AG04450 (cell line): ENCODE measurements around the gene ITGAX. TPM values are rescaled to one million over a fixed set of nuclear protein-coding genes. Genes with fewer than 3 reads are reported as not detected.

ENCODE experiments used
- CTCF ChIA-PET: fragments of 300-600, 350-600 bp; formaldehyde crosslinking; extraction: SDS; loops from one replicate; lab custom pipeline; 2022; ENCODE audit warnings: antibody characterized with exemption, inconsistent platforms; lab: Charles Lee
- POLR2A ChIA-PET: fragments of 350-600 bp; formaldehyde crosslinking; extraction: SDS; loops from one replicate; lab custom pipeline; 2021; ENCODE audit warnings: antibody characterized with exemption, inconsistent platforms; lab: Yijun Ruan, JAX
- DNase-seq: peaks from one replicate; pipeline ENCODE4 v3.0.0-alpha.2; 2011; ENCODE audit warnings: low read depth, low spot score
- H3K27ac ChIP-seq: one replicate; pipeline ENCODE4 v1.5.1; 2012; ENCODE audit warnings: low read depth, low read length, control low read depth
- H3K27me3 ChIP-seq: one replicate; pipeline ENCODE4 v1.6.0; 2012; ENCODE audit warnings: low read length; ENCODE audit not compliant: control insufficient read depth, insufficient read depth
- H3K4me3 ChIP-seq: 2 replicates; pipeline ENCODE4 v1.5.1; 2011; ENCODE audit warnings: mild to moderate bottlenecking, low read depth, low read length, control low read depth
- H3K9me3 ChIP-seq: 2 replicates; pipeline ENCODE4 v1.5.1; 2012; ENCODE audit warnings: low read length; ENCODE audit not compliant: control insufficient read depth, insufficient read depth
- polyA plus RNA-seq: library from polyadenylated mRNA; depleted of rRNA; stranded (reverse); fragments of >200 nt; gene quantifications from 2 replicates; pipeline ENCODE4 v1.2.3, GENCODE V29; 2011
- TF ChIP-seq, protein P1 (sequence below): IDR thresholded peaks from 2 replicates; pipeline ENCODE4 v1.5.1; 2011; ENCODE audit warnings: low read depth, low read length, control low read depth, inconsistent platforms

Gene ITGAX
- polyA plus RNA-seq, 1 experiment = 0.15 TPM

DNA sequence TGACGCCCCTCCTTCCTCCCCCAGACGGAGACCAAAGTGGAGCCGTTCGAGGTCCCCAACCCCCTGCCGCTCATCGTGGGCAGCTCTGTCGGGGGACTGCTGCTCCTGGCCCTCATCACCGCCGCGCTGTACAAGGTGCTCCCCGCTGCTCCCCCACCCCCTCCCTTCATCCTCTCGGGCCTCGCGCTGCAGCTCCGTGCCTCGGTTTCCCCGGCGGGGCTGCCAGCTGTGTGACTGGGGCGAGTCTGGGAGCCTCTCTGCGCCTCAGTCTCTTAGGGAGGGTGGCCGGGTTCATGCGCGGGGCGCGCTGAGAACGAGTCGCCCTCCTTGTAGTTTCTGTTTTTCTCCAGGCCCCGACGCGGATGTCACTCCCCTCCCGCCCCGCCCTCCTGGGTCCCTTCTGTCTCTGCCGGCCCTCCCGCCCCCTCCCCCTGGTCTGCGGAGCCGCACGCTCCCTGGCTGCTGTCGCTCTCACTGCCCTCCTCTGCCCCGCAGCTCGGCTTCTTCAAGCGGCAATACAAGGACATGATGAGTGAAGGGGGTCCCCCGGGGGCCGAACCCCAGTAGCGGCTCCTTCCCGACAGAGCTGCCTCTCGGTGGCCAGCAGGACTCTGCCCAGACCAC lies 23.7 kb upstream of the ITGAX start:
- no peak overlapping the region for H3K4me3 ChIP-seq
- ChIA-PET POLR2A (no interaction called here), CTCF (no interaction called here)
- TF ChIP-seq, protein P1, sequence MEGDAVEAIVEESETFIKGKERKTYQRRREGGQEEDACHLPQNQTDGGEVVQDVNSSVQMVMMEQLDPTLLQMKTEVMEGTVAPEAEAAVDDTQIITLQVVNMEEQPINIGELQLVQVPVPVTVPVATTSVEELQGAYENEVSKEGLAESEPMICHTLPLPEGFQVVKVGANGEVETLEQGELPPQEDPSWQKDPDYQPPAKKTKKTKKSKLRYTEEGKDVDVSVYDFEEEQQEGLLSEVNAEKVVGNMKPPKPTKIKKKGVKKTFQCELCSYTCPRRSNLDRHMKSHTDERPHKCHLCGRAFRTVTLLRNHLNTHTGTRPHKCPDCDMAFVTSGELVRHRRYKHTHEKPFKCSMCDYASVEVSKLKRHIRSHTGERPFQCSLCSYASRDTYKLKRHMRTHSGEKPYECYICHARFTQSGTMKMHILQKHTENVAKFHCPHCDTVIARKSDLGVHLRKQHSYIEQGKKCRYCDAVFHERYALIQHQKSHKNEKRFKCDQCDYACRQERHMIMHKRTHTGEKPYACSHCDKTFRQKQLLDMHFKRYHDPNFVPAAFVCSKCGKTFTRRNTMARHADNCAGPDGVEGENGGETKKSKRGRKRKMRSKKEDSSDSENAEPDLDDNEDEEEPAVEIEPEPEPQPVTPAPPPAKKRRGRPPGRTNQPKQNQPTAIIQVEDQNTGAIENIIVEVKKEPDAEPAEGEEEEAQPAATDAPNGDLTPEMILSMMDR = no peak
- no peak overlapping the region for H3K27ac ChIP-seq
- DNase-seq = no peak
- peaks cover 10% of the 10 kb centered on the region; the same call in 1 of the 2 replicates for H3K9me3 ChIP-seq
- peaks cover 23% of the 10 kb centered on the region for H3K27me3 ChIP-seq

DNA sequence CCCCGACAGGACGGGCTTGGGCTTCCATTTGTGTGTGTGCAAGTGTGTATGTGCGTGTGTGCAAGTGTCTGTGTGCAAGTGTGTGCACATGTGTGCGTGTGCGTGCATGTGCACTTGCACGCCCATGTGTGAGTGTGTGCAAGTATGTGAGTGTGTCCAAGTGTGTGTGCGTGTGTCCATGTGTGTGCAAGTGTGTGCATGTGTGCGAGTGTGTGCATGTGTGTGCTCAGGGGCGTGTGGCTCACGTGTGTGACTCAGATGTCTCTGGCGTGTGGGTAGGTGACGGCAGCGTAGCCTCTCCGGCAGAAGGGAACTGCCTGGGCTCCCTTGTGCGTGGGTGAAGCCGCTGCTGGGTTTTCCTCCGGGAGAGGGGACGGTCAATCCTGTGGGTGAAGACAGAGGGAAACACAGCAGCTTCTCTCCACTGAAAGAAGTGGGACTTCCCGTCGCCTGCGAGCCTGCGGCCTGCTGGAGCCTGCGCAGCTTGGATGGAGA lies 23.1 kb upstream of the ITGAX start:
- POLR2A ChIA-PET = no interaction called here
- TF ChIP-seq, protein P1 = no peak
- Histone ChIP-seq H3K9me3 (peaks cover 10% of the 10 kb centered on the region; the same call in 1 of the 2 replicates), H3K27me3 (peaks cover 23% of the 10 kb centered on the region), H3K4me3 (no peak overlapping the region), H3K27ac (no peak overlapping the region)
- DNase-seq = no peak
- CTCF ChIA-PET = no interaction called here

DNA sequence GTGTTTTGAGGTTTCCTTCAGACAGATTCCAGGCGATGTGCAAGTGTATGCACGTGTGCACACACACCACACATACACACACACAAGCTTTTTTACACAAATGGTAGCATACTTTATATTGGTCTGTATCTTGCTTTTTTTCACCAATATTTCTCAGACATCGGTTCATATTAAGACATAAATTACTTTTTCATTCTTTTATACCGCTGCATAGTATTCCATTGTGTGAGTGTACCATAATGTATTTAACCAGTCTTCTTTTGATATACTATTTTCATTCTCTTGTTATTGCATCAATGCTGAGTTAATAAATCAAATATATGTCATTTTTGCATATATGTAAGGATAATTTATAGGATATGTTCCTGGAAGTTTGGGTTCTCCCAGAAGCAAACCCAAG lies 22.4 kb upstream of the ITGAX start:
- TF ChIP-seq, protein P1 = no peak
- DNase-seq = no peak
- H3K4me3 ChIP-seq = no peak overlapping the region
- peaks cover 10% of the 10 kb centered on the region; the same call in 1 of the 2 replicates for H3K9me3 ChIP-seq
- ChIA-PET CTCF (no interaction called here), POLR2A (no interaction called here)
- peaks cover 23% of the 10 kb centered on the region for H3K27me3 ChIP-seq
- no peak overlapping the region for H3K27ac ChIP-seq

DNA sequence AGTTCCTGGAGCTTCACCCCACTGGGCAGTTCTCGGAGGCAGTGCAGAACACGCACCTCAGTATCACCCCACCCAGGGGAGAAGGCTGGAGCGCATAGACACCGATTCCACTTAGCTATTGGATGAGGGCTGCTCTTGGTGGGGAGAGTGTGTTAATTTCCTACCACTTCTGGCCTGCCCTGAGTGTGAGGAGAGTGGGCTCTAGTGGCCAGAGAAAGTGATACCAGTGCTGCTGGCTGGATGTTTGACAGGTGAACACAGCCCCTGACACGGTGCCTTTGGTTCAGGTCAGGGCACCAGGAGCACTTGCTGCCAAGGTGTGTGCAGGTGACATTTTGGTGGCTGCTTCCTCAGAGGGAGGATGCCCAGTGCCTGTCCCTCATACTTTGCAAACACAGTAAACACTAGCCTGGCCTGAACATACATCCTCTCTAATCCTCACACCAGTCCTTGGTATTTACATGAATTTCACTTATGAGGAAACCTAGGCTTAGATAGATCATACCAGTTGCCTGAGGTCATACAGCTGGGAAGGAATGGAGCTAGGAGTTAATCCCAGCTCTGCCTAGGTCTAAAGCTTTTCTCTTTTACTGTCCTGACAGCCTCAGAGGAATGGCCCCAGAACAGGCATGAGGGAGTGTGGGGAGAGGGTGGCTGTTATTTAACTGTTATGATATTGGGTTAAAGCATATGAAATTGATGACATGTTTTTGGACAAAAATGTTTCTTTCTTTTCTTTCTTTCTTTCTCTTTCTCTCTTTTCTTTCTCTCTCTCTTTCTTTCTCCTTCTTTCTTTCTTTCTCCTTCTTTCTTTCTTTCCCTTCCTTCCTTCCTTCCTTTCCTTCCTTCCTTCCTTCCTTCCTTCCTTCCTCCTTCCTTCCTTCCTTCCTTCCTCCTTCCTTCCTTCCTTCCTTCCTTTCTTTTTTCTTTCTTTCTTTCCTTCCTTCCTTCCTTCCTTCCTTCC lies 21.0 kb upstream of the ITGAX start:
- peaks cover 10% of the 10 kb centered on the region; the same call in 1 of the 2 replicates for H3K9me3 ChIP-seq
- no peak overlapping the region for H3K4me3 ChIP-seq
- no peak for DNase-seq
- H3K27ac ChIP-seq = no peak overlapping the region
- CTCF ChIA-PET = interaction anchor here (1.0 kb wide), 1 partner anchor 49 kb away, joined by 3 read pairs; no protein-coding TSS in a partner anchor
- TF ChIP-seq, protein P1 = peak; percentile 18; the same call in 1 of the 2 replicates
- POLR2A ChIA-PET = no interaction called here
- peaks cover 23% of the 10 kb centered on the region for H3K27me3 ChIP-seq
